ENCODE measurements around the gene TMEM222.

- TF ChIP-seq EZH2 (IDR thresholded peaks at IDR 0.05; ENCODE audit: insufficient read depth, poor library complexity, severe bottlenecking) (no peak), EZH2phosphoT487 (IDR thresholded peaks at IDR 0.05; ENCODE audit: insufficient read depth, low read depth) (no peak)
Measured at GRCh38 chr1:27307874-27308598, 13.9 kb upstream of the TMEM222 start.
